AML-193 (cell line): ENCODE measurements around the gene LRRC66.
A peak's percentile ranks its signal among the peaks of the same experiment; 100 is the strongest.

Source experiments
- DNase-seq, 2 experiments: peaks; one replicate each; lab custom pipeline; 2025; lab: John Stamatoyannopoulos, UW

Gene LRRC66

GRCh38 chr4:52014903-52015302, 5.3 kb downstream of the LRRC66 start:
- peak in 1 of 2 experiments; percentile 40 for DNase-seq

DNA sequence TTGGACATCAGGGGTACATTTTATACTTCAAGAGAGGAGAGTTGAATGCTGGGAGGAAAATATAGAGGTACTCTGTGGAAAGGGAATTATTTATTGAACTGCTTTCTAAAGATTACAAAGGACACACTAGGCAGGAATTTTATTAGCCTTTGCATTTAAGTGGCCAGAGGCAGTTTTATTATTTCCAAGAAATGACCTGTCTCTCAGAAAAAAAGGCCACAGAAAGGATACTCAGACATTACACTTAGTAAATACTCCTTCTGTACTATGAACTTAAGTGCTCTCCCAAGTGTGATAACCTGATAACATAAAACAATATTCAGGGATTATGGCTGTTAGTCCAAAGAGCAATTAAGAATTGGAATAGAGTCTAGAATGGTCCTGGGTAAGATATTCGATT, 7.5 kb downstream of the LRRC66 start:
- DNase-seq, result no peak

- DNase-seq, result no peak
Measured at GRCh38 chr4:52010986-52011385, 9.2 kb downstream of the LRRC66 start.

DNA sequence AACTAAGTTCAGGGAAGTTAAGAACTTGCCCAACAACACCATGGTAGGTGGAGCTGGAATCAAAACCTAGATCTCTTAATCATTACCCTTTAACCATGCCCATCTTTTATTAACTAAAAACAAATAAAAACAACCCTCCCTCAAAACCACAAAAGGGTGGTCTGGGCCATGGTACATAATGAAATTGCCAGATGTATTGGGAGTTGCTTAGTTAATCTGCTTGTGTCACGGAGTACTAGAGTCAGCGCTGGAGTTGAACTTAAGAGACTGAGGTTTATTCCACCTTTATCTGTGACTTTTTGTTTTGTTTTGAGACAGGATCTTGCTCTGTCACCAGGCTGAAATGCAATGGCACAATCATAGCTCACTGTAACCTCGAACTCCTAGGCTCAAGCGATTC, 13.3 kb downstream of the LRRC66 start:
- DNase-seq, result no peak

- no peak for DNase-seq
Measured at GRCh38 chr4:52005604-52006273, 14.4 kb downstream of the LRRC66 start.

GRCh38 chr4:52004414-52004813, 15.7 kb downstream of the LRRC66 start:
- DNase-seq, result no peak

GRCh38 chr4:52001616-52002015, 18.5 kb downstream of the LRRC66 start:
- DNase-seq, result no peak

- no peak for DNase-seq
Measured at GRCh38 chr4:51999250-51999649, 20.9 kb downstream of the LRRC66 start.

DNA sequence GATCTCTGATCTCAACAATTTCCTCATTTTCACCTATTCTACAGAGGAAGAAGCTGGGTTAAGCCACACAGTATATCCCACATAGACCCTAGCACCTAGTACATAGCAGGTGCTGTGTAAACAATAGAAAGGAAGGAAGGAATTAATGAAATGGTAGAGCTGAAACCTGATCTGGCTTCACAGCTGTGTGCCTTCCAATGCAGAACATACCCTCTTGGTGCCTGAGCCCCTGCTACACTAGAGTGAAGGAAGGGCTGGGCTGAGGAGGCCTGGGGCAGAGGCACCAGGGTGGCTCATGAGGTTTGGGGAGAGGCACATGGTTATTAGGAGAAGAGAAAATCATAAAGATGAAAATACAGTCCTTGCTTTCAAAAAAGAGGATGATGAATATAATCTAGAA, 21.3 kb downstream of the LRRC66 start:
- no peak for DNase-seq

DNA sequence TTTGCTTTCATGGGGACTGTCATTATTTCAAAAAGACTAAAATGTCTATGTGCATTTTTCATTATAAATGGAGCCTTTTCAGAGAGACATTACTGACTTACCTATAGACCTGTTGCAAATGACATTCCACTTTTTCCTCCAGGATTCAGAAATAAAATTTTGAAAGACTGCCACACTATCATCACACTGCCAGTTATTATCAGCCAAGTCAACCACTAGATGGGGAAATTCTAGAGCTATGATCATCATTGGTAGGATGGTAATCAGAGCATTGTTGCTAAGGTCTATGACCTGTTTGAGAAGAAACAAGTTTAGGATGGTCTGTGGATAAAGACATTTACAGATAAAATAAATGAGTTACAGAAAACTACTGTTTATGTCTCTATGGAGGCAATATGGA, 22.5 kb downstream of the LRRC66 start:
- DNase-seq, result no peak

GRCh38 chr4:51995647-51996220, 24.4 kb downstream of the LRRC66 start:
- DNase-seq, result no peak

DNA sequence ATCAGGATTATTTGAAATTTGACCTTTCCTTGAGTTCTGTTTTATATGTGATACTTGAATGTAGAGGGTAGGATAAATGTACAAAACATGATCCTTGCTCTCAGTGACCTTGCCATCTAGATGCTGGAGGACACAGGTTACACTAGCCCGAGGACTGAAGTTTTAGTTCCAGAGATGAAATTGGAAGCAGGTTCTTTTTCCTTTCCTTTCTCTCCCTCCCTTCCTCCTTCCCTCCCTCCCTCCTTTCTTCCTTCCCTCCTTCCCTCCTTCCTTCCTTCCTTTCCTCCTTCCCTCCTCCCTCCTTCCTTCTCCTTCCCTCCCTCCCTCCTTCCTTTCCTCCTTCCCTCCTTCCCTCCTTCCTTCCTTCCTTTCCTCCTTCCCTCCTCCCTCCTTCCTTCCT, 54.3 kb downstream of the LRRC66 start:
- DNase-seq, result no peak

DNA sequence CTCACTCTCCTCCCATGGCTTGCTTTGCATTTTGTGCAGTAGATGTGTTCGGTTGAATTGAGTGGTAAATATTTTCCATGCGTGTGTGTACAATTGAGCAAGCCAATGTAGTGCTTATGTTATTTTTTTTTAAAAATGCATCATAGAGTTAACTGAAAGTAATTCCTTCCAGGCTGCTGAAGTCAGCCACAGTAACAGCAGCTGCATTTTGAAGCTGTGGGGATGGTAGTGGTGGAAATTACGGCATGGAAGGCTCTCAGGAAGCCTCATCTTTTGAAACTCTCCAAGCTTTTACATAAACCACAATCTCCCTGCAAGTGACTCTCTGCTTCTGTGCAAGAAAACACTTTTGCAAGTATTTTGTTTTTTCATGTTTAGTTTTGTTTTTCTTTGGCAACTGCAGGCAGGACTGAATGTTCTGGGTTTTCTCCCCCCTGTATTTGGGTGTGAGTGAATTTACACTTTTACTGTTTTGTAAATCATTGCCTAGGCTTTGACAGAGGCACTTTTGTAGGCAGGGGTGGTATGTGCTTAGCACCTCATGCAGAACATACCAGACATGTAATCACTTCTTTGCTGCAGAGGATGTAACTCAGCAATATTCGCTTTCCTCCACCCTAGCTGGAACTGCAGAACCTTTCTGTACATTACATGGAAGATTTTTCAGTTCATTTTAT, 56.2 kb downstream of the LRRC66 start:
- DNase-seq, result no peak

DNA sequence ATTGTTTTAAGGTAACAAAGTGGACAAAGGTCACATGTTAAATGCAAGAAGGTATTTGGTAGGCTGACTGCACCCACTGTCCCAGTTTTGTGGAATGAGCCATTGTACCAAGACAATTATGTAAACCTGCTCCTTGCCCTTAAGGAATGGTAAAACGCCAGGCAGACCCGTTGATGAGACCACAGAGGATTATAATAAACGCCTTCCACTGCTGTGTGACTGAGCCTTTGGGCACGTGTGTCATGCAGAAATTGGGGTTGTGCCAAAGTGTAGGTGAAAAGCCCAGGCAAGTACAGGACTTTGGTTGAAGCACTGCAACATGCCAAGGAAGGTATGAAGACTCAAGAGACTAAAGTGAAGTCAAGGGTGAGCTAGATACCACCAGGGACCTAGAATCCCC, 59.7 kb downstream of the LRRC66 start:
- DNase-seq, result no peak

DNA sequence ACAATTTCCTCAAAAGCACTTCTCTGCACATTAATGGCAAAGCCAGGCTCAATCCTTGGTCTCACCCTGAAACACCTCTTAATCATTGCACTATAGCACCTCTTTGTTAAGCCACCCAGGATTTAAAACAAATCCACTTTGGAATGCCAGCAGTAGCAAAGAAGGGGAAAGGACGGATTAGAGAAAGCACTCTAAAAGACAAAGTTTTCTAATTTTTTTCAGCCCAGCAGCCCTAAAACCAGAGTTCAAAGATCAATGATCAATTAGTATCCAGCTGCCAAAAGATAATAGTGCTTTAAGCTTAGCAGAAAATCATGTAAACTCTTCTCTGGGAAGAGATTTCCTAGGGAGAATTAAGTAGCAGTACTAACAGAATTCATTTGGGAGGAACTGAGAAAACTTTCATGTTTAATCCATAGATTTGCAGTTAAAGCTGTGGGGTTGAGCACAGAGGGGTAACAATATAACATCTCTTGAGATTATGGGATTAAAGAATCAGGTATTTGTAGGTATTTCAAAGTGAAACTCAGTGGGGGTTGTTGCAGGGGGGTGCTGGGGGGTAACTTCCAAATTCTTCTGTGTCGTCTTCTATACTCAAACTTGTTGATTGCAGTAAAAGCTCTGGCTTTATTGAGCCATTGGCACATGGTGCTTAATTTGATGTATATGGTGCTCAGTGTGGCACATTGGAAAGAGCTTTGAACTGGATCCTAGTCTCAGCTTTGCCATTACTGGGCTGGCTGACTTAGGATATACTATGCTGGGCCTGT, 61.8 kb downstream of the LRRC66 start:
- no peak for DNase-seq
